Breast epithelium (tissue), 3 donors: Measurements from ENCODE around the gene SYT7.

Source experiments
- POLR2A ChIP-seq: fragments of 450-650 bp; IDR thresholded peaks from one replicate; pipeline ENCODE4 v1.6.1; 2016; ENCODE audit warnings: antibody characterized with exemption, mild to moderate bottlenecking, moderate library complexity
- POLR2AphosphoS5 ChIP-seq, 3 donors: sonication (generic); formaldehyde crosslinking; IDR thresholded peaks; one replicate each; pipeline ENCODE4 v1.6.1; 2017; ENCODE audit warnings: antibody characterized with exemption in 3 of 3
- TF ChIP-seq, protein P1 (sequence below), 3 donors: fragments of 450-650 bp; IDR thresholded peaks; one replicate each; pipeline ENCODE4 v1.5.1; 2016 to 2017; ENCODE audit warnings: antibody characterized with exemption in 3 of 3, mild to moderate bottlenecking in 3 of 3, moderate library complexity in 3 of 3

DNA sequence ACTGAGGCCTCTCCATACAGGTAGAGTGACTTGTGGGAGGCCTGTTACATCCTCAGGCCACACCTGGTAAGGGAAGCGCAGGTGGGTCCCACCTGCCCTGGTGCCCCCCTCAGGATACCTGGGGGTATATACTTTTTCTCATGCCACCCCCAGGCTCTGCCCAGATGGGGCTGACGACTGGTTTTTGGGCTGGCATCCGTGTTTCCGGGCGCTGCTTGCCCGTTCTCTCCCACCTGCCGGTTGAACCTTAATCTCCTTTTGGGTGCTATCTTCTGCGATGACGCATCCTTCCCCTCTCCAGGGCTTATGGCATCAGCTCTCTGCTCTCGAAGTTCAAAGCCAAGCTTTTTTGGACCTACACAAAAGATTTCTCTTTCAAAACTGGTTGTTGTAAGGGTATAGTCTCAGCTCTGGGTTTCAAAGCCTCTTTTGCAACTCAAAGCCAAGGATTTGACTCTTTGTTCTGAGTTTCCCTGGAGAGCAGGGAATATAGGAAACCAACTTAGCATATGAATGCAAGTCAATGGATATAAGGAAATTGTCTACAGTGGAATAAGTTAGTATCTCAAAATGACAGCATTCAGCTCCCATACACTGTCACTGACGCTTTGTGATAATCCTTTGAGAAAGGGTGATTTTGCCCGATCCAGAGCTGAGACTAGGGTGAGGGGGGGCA, 80.9 kb downstream of the SYT7 start:
- TF ChIP-seq, protein P1, sequence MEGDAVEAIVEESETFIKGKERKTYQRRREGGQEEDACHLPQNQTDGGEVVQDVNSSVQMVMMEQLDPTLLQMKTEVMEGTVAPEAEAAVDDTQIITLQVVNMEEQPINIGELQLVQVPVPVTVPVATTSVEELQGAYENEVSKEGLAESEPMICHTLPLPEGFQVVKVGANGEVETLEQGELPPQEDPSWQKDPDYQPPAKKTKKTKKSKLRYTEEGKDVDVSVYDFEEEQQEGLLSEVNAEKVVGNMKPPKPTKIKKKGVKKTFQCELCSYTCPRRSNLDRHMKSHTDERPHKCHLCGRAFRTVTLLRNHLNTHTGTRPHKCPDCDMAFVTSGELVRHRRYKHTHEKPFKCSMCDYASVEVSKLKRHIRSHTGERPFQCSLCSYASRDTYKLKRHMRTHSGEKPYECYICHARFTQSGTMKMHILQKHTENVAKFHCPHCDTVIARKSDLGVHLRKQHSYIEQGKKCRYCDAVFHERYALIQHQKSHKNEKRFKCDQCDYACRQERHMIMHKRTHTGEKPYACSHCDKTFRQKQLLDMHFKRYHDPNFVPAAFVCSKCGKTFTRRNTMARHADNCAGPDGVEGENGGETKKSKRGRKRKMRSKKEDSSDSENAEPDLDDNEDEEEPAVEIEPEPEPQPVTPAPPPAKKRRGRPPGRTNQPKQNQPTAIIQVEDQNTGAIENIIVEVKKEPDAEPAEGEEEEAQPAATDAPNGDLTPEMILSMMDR (IDR thresholded peaks at IDR 0.05) = no peak
- TF ChIP-seq POLR2AphosphoS5 (IDR thresholded peaks at IDR 0.05) (no peak), POLR2A (no peak)
